ENCODE data around the gene DPH7.
"Not testable (repeated sequence)": the region's sequence is repeated elsewhere in the genome, so short reads cannot be mapped to it uniquely, and the experiment has no call there.

The DPH7 gene

GRCh38 chr9:137606005-137606621 lies 27.4 kb upstream of the DPH7 start:
- no peak for DNase-seq

GRCh38 chr9:137605121-137606004 lies 26.6 kb upstream of the DPH7 start, which contains the start of gene ARRDC1:
Gene ARRDC1 (plus strand): TSS chr9:137605686. CDS start chr9:137605718, 32 bp downstream.
- peak; percentile 93 for DNase-seq

GRCh38 chr9:137604345-137605086 lies 25.8 kb upstream of the DPH7 start:
- DNase-seq: no peak

- no peak for DNase-seq
These were observed 25.2 kb upstream of the DPH7 start for GRCh38 chr9:137603879-137604278.

- DNase-seq: no peak
These were observed 23.9 kb upstream of the DPH7 start for GRCh38 chr9:137602661-137603060.

- no peak for DNase-seq
These were observed 20.2 kb upstream of the DPH7 start for GRCh38 chr9:137598943-137599342.

- DNase-seq: not testable (repeated sequence)
These were observed 17.9 kb upstream of the DPH7 start for GRCh38 chr9:137596577-137596976.

DNA sequence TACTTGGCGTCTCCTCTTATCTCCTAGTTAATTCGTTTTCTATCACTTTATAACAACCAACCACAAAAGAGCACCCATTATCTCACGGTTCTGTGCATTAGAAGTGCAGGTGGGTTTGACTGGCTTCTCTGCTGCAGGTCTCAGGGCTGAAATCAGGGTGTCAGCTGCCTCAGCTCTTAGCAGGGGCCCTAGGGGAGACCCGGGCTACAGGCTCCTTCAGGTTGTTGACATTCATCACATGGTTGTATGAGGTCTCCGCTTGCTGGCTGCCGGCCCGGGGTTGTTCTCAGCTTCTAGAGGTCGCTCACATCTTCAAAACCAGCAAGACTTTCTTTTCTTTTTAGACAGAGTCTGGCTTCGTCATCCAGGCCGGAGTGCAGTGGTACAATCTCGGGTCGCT lies 14.5 kb upstream of the DPH7 start:
- no peak for DNase-seq

DNA sequence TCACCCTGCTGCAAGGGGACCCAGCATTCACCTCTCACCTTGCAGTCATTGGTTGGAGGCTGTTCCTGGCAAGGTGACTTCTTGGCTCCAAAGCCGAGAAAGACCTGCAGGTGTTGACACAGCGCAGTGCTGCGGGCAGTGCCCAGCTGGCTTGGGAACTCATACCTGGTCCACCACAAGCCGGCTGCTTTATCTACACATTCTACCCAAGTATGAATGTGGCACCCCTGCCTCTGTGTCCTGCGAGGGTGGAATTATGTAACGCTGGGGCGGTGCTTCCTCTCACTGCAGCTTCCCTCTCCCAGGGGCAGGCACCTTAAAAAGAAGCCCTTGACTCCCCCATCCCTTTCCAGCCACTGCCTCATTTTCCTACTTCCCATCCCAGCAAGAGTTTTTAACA lies 14.0 kb upstream of the DPH7 start:
- DNase-seq: no peak

GRCh38 chr9:137590469-137591383 lies 12.0 kb upstream of the DPH7 start, which contains the start of gene ZMYND19:
Gene ZMYND19 (minus strand): TSS chr9:137590512. CDS start chr9:137590263, 249 bp downstream.
- DNase-seq: peak; percentile 91

GRCh38 chr9:137590123-137590468 lies 11.4 kb upstream of the DPH7 start:
- no peak for DNase-seq

GRCh38 chr9:137589441-137590122 lies 10.9 kb upstream of the DPH7 start:
- DNase-seq: no peak

- DNase-seq: no peak
These were observed 10.2 kb upstream of the DPH7 start for GRCh38 chr9:137588891-137589290.

DNA sequence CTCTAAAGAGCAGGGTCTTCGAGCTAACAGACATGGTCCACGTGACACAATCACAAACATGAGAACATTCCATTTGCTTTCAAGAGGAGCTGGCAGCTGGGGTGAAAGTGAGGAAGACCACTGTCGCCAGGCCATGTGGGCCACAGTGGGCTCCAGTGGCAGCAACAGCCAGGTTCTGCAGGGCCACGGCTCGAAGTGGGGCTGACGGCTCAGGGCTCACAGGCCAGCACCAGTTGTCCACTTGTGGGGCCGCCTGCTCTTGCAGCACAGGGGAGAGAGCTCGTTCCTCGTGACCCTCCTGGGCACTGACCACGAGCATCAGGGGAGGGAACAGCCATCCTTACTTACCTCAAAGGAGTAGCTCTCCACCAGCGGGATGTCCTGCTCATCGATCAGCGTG lies 9.6 kb upstream of the DPH7 start:
- no peak for DNase-seq

DNA sequence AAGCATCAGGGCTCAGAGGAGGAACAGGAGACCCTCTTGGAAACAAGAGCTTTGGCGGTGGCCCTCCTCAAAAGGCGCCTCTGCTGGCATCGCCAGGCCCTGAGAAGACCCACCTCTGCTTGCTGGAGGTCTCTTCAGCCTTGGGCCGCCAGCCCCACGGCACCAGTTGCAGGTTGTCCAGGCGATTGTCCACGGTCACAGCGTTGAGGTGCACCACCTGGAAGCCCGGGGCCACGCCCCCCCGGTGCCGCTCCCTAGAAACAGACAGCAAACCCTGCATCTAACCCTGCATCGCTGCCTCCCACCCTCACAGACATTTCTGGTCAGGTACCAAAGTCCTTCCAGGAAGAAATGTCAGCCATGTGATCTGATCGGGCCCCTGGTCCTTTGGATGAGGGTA lies 8.1 kb upstream of the DPH7 start:
- DNase-seq: no peak

GRCh38 chr9:137583957-137584356 lies 5.2 kb upstream of the DPH7 start:
- no peak for DNase-seq

GRCh38 chr9:137583347-137583746 lies 4.6 kb upstream of the DPH7 start:
- no peak for DNase-seq

DNA sequence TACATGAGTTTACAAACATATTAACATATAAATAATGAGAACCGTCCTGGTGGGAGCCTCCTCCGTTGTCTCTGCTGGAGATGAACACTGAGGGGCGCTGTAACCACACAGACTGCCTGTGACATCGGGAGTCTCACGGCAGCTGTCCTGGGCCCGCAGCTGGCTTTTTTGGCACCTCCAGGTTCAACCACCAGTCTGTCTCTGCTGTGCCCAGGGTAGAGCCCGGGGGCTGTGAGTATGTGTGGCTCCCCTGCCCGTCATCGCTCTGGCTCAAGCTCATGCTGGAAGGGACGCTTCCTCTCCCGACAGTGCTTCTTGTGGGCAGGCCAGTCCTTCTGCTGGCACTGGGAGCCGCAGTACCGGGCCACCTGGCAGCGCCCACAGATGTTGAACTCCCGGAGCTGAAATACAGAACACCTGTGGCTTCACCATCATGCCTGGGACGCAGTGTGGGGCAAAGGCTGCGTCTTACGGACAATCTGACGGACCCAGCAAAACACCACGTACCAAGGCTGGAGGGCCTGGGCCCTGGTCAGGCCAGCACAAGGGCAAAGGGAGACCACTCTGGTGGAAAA lies 3.6 kb upstream of the DPH7 start:
- DNase-seq: peak; percentile 23

DNA sequence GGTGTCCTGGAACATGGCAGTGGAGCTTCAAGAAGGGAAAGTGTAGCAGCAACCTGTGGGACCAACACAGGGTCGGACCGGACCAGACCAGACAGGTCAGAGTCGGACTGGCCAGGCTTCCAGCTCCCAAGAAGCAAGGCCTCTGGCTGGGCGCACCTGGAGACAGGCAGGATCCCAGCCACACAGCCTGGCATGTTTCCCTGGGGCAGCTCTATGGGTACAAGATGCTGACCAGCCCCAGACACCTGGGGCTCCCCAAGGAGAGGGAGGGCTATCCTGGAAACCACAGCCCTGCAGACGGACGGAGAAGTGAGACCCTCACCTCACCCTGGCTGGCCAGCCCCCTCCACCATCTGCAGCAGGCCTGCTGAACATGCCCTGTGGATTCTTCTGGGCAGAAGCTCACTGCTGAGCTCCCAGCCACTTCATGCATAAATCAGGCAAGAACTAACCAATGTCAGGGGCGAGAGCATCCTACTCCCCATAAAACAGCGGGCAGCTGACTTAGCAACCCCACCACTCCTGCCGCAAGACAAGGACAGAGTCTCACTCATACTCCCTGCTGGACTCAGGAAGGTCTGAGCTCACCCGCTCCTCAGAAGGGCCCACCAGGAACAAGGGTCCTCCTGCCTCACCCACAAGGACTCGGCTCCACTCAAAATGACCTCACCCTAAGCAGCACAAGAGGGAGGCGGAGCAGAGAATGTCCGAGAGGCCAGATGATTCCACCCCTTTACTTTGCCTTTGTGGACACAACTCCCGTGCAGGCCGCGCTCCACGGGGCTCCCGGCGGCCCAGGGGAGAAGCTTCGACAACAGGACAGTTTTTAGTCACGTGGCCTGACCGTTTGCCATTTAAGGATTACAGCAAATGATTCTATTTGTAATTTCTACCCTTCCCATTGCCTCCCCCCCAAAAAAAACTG lies 2.9 kb upstream of the DPH7 start:
- no peak for DNase-seq

GRCh38 chr9:137580954-137581322 lies 2.2 kb upstream of the DPH7 start:
- no peak for DNase-seq
